Measurements from ENCODE around the gene STRA6. TPM values are rescaled to one million over a fixed set of nuclear protein-coding genes. Genes with fewer than 3 reads are reported as not detected.

The STRA6 gene
- total RNA-seq, 4 donors from 2014 or later: 0.19 TPM; not detected in 3

DNA sequence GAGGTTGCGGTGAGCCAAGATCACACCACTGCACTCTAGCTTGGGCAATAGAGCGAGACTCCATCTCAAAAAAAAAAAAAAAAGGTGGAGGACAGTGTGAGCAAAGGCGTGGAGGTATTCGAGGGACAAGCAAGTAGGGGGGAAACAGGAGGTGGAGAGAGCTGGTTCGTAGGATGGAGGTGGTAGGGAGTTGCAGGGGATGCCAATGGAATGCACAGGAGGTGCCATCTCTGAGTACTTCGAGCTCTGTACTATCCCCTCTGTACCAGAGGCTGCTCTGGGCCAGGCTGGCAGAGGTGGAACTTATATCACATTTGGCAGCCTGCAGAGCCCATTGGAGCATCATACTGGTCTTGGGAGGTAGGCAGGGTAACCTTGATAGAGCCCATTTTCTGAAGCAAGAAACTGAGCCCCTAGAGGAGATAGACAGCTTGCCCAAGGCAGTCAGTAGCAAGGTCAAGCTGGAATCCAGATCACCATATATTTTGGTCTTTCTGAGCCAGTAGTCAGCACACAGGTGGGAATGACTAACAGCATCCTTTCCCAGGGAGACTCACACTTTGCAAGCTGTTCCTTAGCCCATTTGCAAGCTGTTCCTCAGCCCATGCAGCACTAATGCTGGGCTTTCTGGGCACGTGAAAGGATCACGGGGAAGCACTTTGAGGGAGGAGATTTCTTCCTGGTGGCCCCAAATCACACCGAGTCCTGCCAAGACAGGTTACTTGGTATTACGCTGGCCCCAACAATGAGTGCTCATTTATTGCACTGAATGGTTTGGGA, 24.4 kb upstream of the STRA6 start:
- TF ChIP-seq, protein P1, sequence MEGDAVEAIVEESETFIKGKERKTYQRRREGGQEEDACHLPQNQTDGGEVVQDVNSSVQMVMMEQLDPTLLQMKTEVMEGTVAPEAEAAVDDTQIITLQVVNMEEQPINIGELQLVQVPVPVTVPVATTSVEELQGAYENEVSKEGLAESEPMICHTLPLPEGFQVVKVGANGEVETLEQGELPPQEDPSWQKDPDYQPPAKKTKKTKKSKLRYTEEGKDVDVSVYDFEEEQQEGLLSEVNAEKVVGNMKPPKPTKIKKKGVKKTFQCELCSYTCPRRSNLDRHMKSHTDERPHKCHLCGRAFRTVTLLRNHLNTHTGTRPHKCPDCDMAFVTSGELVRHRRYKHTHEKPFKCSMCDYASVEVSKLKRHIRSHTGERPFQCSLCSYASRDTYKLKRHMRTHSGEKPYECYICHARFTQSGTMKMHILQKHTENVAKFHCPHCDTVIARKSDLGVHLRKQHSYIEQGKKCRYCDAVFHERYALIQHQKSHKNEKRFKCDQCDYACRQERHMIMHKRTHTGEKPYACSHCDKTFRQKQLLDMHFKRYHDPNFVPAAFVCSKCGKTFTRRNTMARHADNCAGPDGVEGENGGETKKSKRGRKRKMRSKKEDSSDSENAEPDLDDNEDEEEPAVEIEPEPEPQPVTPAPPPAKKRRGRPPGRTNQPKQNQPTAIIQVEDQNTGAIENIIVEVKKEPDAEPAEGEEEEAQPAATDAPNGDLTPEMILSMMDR (IDR thresholded peaks at IDR 0.05): no peak
- DNase-seq (ENCODE audit: low spot score) (no peak), ATAC-seq (ENCODE audit: low FRiP score) (no peak)

DNA sequence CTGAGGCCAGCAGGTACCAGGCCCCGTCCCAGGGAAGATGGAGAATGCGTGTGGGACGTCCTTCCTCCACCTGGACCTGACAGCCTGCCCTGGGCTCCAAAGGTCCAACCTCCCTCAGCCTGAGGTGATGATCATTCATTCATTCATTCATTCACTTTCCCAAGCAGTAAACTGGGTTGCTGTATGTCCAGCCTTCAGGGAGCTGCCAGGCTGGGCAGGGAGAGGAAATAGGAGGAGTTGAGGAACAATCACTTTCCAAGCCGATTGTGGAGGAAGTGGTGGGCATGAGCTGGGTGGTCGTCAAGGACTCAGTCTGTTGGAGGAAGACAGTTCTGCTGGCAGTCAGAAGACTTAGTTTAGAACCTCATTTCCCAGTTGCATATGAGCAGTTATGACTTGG, 23.3 kb upstream of the STRA6 start:
- ATAC-seq (ENCODE audit: low FRiP score): no peak
- DNase-seq (ENCODE audit: low spot score): no peak
- TF ChIP-seq, protein P1 (IDR thresholded peaks at IDR 0.05): no peak

DNA sequence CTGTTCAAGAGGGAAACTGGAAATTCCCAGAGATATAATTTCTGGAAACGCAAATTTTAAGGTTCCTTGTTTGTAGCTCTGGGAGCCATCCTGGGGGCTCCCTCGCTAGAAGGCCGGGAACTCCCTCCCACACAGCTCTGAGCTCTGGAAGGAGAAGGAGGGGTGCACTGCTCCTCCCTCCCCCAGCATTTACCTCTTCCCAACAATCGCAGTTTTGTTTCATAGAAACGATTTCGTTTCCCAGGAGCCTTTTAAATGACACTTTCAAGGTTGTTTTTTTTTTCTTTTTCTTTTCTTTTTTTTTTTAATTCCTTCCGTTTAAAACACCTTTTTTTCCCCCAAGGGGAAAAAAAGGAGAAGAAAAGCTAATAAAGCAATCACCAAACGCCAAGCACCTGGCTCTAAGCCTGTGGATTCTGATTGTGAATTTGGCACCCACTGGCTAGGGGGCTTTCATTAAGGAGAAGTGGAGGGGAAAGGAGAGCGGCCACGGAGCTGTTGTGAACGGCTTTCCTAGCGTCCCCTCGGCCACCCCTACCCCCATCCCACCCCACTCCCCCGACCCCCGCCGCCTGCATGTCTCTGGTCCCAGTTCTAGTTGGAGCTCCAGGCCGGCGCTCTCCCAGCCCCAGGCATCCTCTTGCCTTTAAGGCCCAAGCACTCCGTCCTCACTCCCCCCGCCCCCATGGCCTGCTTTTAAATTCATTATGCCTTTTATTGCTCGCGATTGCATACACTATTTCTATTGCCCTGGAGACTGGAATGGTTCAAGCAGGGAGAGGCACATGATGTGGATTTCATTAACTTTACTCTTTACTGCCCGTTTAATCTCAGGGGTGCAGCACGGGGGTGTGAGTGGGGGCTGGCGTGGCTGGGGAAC, 19.9 kb upstream of the STRA6 start:
- TF ChIP-seq, protein P1 (IDR thresholded peaks at IDR 0.05): no peak
- ATAC-seq (ENCODE audit: low FRiP score): no peak
- no peak for DNase-seq (ENCODE audit: low spot score)

DNA sequence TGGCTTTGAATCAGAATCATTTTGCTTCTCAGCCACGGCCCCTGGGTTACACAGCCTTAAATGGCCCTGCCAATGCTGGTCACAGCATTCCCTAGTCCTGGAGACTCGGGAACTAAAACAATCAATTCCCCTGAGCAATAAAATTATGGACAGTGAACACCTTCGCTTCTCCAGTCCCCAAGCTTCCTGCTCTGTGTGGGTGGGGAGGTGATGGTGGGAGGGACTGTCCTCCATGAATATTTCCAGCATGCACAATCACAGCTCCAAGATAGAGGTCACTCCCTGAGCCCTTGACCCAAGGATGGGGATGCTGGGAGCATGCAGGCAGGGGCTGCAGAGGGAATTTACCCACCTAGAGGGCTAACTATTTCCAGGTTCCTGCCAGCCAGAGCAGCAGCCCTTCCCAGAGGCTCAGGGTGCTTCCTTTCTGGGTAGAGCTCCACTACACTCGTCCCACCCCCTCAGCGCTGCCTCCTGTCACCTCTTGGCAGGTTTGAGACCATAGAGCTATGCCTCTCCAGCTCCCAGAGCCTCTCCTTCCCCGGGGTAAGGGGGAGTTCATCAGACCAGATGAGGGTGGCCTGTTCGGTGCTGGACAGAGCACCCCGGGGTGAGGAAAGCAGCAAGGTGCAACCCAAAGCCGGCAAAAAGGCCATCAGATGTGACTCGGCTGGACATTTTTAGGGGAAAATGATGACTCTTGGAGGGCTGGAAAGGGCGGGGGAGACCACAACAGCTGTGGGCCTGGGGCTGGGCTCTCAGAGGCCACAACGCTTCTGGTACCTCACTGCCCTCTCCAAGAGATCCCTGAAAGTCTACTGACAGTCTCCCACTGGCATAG, 19.0 kb upstream of the STRA6 start:
- no peak for DNase-seq (ENCODE audit: low spot score)
- ATAC-seq (ENCODE audit: low FRiP score): no peak
- TF ChIP-seq, protein P1 (IDR thresholded peaks at IDR 0.05): no peak

DNA sequence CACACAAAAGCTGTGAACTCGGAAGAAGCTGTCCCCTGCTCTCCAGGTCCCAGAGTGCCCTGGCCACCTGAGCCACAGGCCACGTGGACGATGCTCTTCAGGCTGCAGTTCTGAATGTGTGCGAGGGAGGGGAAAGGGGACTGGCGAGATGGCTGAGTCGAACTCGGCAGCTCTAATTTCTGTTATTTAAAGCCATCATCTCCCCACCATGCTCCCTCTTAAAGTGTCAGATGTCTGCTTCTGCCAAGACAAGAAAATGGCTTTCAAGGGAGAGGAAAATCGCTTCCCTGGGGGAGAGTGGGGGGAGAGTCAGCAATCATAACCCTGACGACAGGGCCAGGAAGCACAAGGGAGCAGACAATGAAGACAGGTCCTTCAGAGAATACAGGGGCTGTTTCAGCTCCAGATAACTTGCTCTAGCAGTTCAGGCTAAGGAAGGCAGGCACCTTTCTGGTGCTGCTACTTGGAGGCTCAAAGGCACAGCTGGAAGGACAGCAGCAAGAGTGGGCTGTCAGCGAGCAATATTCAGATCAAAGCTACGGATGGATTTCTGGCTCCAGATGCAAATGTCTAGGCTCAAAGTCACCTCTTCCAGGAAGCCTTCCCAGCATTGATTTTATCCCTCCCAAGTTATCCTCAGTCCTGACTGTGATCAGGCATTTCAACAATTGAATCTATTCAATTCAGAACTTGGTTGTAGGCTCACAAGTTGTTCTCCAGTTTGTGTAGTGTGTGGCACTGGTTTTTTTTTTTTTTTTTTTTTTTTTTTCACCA, 18.1 kb upstream of the STRA6 start:
- TF ChIP-seq, protein P1 (IDR thresholded peaks at IDR 0.05): no peak
- no peak for ATAC-seq (ENCODE audit: low FRiP score)
- DNase-seq (ENCODE audit: low spot score): no peak
